ENCODE measurements around the gene TP53BP1. TPM values are rescaled to one million over a fixed set of nuclear protein-coding genes. Genes with fewer than 3 reads are reported as not detected.
A peak's percentile ranks its signal among the peaks of the same experiment; 100 is the strongest.

The TP53BP1 gene
- total RNA-seq, 1 donor from 2014 or later: 62.9 TPM

DNA sequence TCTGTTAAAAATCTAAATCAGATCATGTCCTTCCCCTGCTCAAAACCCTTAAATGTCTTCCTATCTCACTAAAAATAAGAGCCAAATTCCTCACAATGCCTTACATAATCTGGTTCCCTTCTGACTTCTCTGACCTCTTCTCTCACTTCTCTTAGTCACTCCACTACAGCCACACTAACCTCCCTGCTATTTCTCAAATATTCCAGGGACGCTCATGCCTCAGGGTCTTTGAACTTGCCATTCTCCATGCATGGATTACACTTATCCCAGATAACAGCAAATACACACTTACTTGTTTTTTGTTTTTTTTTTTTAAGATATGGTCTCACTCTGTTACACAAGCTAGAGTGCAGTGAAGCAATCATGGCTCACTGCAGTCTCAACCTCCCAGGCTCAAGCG, 8.5 kb downstream of the TP53BP1 start:
- no peak for DNase-seq

DNA sequence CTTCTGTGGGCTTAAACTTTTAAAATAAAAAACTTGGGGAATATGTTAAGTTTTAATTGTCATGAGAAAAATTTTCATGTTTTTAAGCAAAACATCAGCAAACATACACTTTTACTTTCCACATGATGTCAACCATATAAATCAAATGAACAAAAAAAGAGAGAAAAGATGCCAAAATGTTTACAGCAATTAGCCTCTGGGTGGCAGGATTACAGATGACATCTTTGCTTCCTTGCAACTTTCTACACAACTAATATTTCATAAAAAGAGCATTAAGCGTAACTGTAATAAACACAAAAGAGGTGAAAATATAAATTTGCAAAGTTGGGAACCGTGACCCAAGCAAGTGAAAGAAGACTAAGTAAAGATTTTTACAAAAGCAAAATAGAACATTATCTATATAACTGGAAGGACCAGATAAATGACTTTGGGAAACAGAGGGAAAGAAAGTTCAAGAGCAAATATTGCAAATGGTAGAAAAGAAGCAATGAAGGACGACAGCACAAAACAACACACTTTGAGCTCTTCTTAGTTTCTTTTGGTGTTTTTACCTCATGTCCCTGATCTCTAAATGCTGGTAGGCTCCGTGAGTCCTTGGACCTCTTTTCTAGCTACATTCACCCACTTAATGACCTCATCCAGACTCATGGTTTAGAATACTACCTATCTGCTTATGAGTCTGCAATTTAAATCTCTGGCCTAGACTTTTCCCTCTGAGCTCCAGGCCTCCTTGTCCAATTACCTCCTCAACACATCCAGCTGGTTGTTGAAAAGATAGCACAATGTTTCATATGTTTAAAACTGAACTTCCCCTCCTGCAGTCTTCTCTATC, 9.4 kb downstream of the TP53BP1 start:
- DNase-seq: peak; percentile 58

- DNase-seq: no peak
Measured at GRCh38 chr15:43473885-43474284, 19.1 kb downstream of the TP53BP1 start.

DNA sequence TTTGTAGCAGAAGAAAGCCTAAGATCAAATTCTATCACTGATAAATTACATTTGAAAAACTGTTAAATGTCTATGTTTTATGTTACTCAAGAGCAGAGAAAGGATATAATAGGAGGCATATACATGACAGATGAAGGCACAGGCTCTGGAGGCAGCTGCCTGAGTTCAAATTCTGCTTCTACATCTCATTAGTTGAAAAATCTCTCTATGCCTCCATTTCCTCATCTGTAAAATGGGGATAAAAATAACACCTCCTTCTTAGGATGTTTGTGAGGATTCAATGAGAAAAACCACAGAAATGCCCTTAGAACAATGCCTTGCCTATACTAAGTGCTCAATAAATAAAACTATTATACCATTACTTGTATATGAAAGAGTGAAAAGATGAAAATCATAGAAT, 21.0 kb downstream of the TP53BP1 start:
- no peak for DNase-seq

- DNase-seq: no peak
Measured at GRCh38 chr15:43469867-43470266, 23.1 kb downstream of the TP53BP1 start.

DNA sequence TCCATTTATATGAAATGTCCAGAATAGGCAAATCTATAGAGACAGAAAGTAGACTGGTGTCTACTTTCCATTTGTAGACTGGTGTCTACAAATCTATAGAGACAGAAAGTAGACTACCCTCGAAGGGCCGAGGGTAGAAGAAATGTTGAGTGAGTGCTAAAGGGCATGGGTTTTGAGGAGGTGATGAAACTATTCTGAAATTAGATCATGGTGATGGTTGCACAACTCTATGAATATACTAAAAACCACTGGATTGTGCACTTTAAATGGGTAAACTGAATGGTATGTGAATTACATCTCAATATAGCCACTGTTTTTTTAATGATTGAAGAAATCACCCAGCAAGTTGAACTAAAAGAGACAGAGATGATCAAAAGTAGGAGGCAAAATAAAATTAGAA, 27.9 kb downstream of the TP53BP1 start:
- DNase-seq: no peak

DNA sequence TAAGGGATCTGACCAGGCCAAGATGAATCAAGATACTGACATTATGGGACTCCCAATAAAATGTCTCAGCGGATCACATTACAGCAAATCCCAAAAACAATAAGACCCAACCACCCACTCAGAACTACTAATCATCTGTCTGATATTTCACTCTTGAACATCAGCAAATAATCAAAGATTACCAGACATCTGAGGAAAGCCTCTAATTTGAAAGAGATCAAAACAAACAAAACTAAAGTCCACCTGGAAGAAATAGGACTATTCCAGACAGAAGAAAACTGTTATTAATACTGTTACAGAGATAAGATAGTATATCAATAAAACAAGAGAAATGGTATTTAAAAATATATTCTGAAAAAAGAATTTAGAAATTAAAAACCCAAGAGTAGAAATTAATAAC, 29.0 kb downstream of the TP53BP1 start:
- DNase-seq: no peak

GRCh38 chr15:43463507-43463906, 29.4 kb downstream of the TP53BP1 start:
- no peak for DNase-seq

- no peak for DNase-seq
Measured at GRCh38 chr15:43449981-43450380, 43.0 kb downstream of the TP53BP1 start.

DNA sequence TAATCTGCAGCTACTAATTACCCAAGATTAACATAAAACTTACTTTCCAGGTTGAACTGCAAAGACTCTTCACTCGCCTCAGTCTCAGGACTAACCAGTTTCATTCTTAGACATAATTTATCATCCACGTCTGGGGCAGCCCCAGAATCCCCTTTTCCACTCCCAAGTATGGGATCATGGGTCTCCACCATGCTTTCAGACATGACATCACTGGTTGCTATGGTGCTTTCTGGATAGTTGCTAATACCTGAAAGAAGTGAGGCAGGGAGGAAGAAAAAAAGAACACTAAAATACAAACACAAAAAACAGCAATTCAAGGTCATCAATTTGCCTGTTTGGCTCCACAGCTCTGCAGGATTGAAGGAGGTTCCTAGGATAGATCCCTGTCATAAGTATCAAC, 46.6 kb downstream of the TP53BP1 start:
- no peak for DNase-seq

GRCh38 chr15:43441316-43441715, 51.6 kb downstream of the TP53BP1 start:
- no peak for DNase-seq

- DNase-seq: peak; percentile 57
Measured at GRCh38 chr15:43440721-43441281, 52.2 kb downstream of the TP53BP1 start.

DNA sequence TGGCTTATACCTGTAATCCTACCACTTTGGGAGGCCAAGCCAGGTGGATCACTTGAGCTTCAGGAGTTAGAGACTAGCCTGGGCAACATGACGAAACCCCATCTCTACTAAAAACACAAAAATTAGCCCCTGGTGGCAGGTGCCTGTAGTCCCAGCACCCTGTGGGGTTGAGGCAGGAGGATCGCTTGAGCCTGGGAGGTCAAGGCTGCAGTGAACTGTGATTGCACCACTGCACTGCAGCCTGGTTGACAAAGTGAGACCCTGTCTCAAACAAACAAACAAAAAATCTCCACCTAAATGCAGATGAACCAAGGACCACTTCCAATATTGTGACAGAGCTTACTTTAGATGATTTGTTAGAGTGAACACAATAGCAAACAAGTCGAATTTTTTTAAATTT, 53.7 kb downstream of the TP53BP1 start:
- no peak for DNase-seq

DNA sequence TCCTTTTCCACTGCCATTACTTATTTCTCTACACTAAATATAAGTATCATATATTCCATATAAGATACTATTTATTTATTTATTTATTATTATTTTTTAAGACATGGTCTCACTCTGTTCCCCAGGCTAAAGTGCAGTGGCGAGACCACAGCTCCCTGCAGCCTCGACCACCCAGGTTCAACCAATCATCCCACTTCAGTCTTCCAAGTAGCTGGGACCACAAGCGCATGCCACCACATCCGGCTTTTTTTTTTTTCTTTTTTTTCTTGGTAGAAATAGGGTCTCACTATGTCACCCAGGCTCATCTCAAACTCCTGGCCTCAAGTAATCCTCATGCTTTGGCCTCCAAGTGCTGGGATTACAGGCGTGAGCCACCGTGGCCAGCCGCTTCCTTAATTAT, 56.6 kb downstream of the TP53BP1 start:
- DNase-seq: no peak

- no peak for DNase-seq
Measured at GRCh38 chr15:43434446-43434845, 58.5 kb downstream of the TP53BP1 start.

DNA sequence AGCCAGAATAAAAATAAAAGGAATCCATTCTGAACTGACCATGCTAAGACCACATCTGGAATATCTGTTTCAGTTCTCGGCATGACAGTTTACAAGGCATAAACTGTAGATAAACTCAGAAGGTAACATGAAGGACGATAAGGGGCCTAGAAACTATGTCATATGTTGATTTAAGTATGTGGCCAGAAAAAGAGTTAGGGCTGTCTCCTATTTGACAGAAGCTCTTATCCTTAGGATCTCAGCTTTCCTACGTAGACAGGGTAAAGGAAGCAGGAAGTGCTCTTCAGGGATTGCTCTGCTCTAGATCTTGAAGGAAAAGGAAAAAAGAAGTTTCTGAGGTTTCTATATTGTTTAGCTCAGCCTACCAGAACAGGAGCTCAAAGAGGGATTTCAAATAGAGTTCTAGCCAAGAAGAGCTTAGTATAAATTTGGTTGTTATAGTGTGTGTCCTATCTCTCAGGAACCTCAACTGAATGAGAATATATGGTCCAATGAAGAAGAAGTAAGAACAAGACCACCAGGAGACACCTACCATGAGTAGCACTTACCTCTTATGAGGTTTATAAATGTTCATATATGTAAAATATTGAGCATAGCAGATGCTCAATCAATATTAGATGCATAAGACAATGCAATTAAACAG, 59.2 kb downstream of the TP53BP1 start:
- no peak for DNase-seq

DNA sequence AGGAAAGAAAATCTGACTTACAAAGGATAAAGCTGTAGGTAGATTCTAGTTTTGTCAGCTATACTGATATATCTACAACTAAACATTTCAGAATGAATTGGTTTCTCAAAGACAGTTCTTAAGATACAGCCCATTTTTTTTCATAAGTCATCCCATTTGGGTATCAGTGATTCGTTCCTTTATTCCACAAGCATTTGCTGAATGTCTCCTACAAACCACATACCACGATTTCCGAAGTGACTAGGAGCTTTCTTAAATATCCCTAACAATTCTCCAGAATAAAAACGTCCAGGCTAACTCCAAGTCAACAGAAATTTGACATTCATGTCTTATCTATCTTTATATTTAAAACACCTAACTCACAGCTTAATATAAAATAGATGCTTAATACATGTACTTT, 59.8 kb downstream of the TP53BP1 start:
- DNase-seq: no peak

GRCh38 chr15:43429687-43430086, 63.3 kb downstream of the TP53BP1 start:
- DNase-seq: no peak

DNA sequence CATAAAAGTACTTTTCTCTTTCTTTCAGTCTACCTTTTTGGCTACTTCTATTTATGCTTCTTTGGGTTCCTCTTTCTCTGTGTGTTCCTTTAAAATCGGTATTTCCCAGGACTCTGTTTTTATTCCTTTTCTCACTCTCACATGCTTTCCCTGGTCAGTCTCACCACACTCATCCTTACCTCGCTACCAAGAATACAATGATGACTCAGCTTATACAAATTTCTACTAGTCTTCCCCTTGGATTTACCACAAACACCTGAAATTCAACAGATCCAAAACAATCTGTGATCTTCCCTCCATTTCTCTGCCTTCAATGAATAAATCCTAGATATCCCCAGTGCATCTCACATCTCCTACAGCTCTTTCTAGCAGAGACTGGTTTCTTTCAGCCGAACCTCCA, 69.2 kb downstream of the TP53BP1 start:
- DNase-seq: no peak

- DNase-seq: no peak
Measured at GRCh38 chr15:43420876-43421275, 72.1 kb downstream of the TP53BP1 start.

- DNase-seq: no peak
Measured at GRCh38 chr15:43420435-43420834, 72.5 kb downstream of the TP53BP1 start.

DNA sequence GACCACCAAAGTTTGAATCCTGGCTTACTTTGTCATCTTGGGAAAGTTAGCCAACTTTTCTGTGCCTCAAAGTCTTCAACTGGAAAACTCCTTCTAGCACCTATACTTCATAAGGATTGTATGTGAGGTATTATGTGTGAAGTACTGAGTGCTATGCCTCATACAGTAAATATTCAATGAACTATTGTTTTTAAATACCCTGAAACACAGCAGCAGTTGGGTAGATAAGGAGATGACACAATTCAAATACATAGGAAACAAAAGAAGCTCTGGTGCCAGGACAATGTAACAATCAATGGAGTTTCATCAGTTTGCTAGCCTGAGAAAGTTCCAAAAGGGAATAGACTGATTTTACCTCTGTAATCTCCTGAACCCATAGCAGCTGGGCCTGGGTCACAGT, 78.8 kb downstream of the TP53BP1 start:
- no peak for DNase-seq

DNA sequence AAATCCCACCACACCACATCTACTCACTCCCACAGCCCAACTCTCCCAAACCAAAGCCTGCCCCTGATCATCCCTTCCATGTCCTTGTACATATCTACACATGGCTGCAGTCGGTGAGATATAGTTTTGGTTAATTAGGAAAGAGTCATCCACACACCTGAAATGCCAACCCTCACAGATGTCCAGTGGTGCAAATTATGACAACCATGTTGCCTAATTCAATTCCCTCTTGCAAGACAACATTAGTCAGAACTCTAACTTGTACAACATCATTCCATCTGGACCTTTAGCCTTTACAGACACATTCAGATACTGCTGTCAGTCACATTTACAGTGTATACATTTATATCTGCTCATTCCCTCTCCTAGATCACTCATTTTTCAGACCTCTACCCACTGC, 80.9 kb downstream of the TP53BP1 start:
- DNase-seq: no peak
